ENCODE measurements around the gene ABHD17A.

- no peak for TF ChIP-seq GATA2 (IDR thresholded peaks at IDR 0.05; ENCODE audit: low read depth, low read length)
- no peak for TF ChIP-seq GATA3 (IDR thresholded peaks at IDR 0.05; ENCODE audit: low read depth, low read length)
These were observed 23.7 kb downstream of the ABHD17A start for GRCh38 chr19:1861599-1862031.
